Activated T-cell treated with anti-CD3 and anti-CD28 coated beads, Interleukin-2, amount 50 U/mL, for 72 hours (primary cell): Measurements from ENCODE around the gene NEU4. TPM values are rescaled to one million over a fixed set of nuclear protein-coding genes. Genes with fewer than 3 reads are reported as not detected.
"Not testable (repeated sequence)": the region's sequence is repeated elsewhere in the genome, so short reads cannot be mapped to it uniquely, and the experiment has no call there.

Source experiments
- ATAC-seq, 2 donors: fragments of 150-1000 bp; cut with Tn5 transposase; replicated peaks in 1 of 2; 2 replicates each; pipeline ENCODE4 v1.10.0; 2021; ENCODE audit warnings: moderate library complexity in 2 of 2, mild to moderate bottlenecking in 1 of 2
- DNase-seq, 2 donors: peaks; one replicate each; pipeline ENCODE4 v3.0.0; 2021 to 2022; ENCODE audit warnings: mixed read lengths in 1 of 2
- H3K27ac Mint-ChIP-seq: one replicate; pipeline ENCODE4 v1.8.0; 2022; ENCODE audit warnings: mild to moderate bottlenecking, moderate library complexity, mixed read lengths
- H3K27me3 Mint-ChIP-seq: one replicate; pipeline ENCODE4 v1.8.0; 2022; ENCODE audit warnings: low read depth, mixed read lengths
- H3K36me3 Mint-ChIP-seq, 2 donors: one replicate each; pipeline ENCODE4 v1.8.0; 2022; ENCODE audit warnings: mixed read lengths in 2 of 2, mild to moderate bottlenecking in 1 of 2; ENCODE audit not compliant: insufficient read depth in 2 of 2
- H3K4me1 Mint-ChIP-seq: one replicate; pipeline ENCODE4 v1.8.0; 2022; ENCODE audit warnings: low read depth, mixed read lengths
- H3K4me3 Mint-ChIP-seq, 2 donors: one replicate each; pipeline ENCODE4 v1.8.0; 2022; ENCODE audit warnings: mild to moderate bottlenecking in 2 of 2, mixed read lengths in 2 of 2, moderate library complexity in 2 of 2
- H3K9me3 Mint-ChIP-seq, 2 donors: one replicate each; pipeline ENCODE4 v1.8.0; 2022; ENCODE audit warnings: mixed read lengths in 2 of 2
- total RNA-seq, 2 donors: library from RNA; stranded (reverse); gene quantifications; one replicate each; pipeline ENCODE4 v1.2.3, GENCODE V29; 2022

NEU4 gene
- total RNA-seq, 2 donors from 2014 or later = 0.37 to 1.4 TPM

GRCh38 chr2:241833101-241833663 is 24.2 kb downstream of the NEU4 start:
- Mint-ChIP-seq H3K27me3 (peaks cover 32% of the 10 kb centered on the region), H3K36me3 (no peaks in the 10 kb centered on the region), H3K27ac (no peak overlapping the region), H3K4me1 (peaks cover 16% of the 10 kb centered on the region), H3K9me3 (peaks cover 0 to 1% of the 10 kb centered on the region in 2 donors), H3K4me3 (no peak overlapping the region)
- ATAC-seq = no peak
- no peak for DNase-seq

GRCh38 chr2:241833756-241834526 is 24.9 kb downstream of the NEU4 start:
- peaks cover 16% of the 10 kb centered on the region for H3K4me1 Mint-ChIP-seq
- not testable (repeated sequence) for H3K36me3 Mint-ChIP-seq, H3K9me3 Mint-ChIP-seq, ATAC-seq, DNase-seq, H3K27ac Mint-ChIP-seq, H3K4me3 Mint-ChIP-seq
- peaks cover 40% of the 10 kb centered on the region for H3K27me3 Mint-ChIP-seq

GRCh38 chr2:241834527-241835210 is 25.7 kb downstream of the NEU4 start:
- no peaks in the 10 kb centered on the region for H3K36me3 Mint-ChIP-seq
- peaks cover 44% of the 10 kb centered on the region for H3K27me3 Mint-ChIP-seq
- no peak overlapping the region for H3K4me3 Mint-ChIP-seq
- DNase-seq (no peak), ATAC-seq (no peak)
- no peaks in the 10 kb centered on the region for H3K9me3 Mint-ChIP-seq
- peaks cover 16% of the 10 kb centered on the region for H3K4me1 Mint-ChIP-seq
- no peak overlapping the region for H3K27ac Mint-ChIP-seq

- Mint-ChIP-seq H3K27me3 (peaks cover 39% of the 10 kb centered on the region), H3K36me3 (no peaks in the 10 kb centered on the region), H3K4me3 (no peak overlapping the region), H3K9me3 (no peaks in the 10 kb centered on the region), H3K27ac (no peak overlapping the region), H3K4me1 (peaks cover 16% of the 10 kb centered on the region)
- peak in 1 of 2 donors; percentile 29 for ATAC-seq
- no peak for DNase-seq
Observed at GRCh38 chr2:241835611-241836010, 26.6 kb downstream of the NEU4 start.

- Mint-ChIP-seq H3K36me3 (no peaks in the 10 kb centered on the region), H3K27me3 (peaks cover 36% of the 10 kb centered on the region), H3K9me3 (no peaks in the 10 kb centered on the region), H3K4me3 (no peak overlapping the region), H3K27ac (no peak overlapping the region), H3K4me1 (peaks cover 16% of the 10 kb centered on the region)
- DNase-seq = no peak
- ATAC-seq = no peak
Observed at GRCh38 chr2:241836292-241836691, 27.3 kb downstream of the NEU4 start.

- H3K4me1 Mint-ChIP-seq = peaks cover 17% of the 10 kb centered on the region
- peaks cover 36% of the 10 kb centered on the region for H3K27me3 Mint-ChIP-seq
- DNase-seq = no peak
Observed at GRCh38 chr2:241837197-241837965, 28.4 kb downstream of the NEU4 start.

GRCh38 chr2:241841181-241842066 is 32.4 kb downstream of the NEU4 start:
- H3K27ac Mint-ChIP-seq = no peak overlapping the region
- H3K36me3 Mint-ChIP-seq = peaks cover 0 to 6% of the 10 kb centered on the region in 2 donors
- no peak overlapping the region for H3K4me3 Mint-ChIP-seq
- H3K9me3 Mint-ChIP-seq = no peaks in the 10 kb centered on the region
- ATAC-seq = no peak
- H3K4me1 Mint-ChIP-seq = peaks cover 41% of the 10 kb centered on the region
- peaks cover 23% of the 10 kb centered on the region for H3K27me3 Mint-ChIP-seq
- DNase-seq = no peak

More at GRCh38 chr2:241837197-241837965, 28.4 kb downstream of the NEU4 start:
- no peaks in the 10 kb centered on the region for H3K36me3 Mint-ChIP-seq
- ATAC-seq = no peak
- no peak overlapping the region for H3K4me3 Mint-ChIP-seq
- peak overlapping the region; percentile 11 for H3K27ac Mint-ChIP-seq
- no peaks in the 10 kb centered on the region for H3K9me3 Mint-ChIP-seq

GRCh38 chr2:241842067-241842415 is 33.0 kb downstream of the NEU4 start:
- peaks cover 2 to 8% of the 10 kb centered on the region in 2 donors for H3K36me3 Mint-ChIP-seq
- no peak for ATAC-seq
- H3K4me3 Mint-ChIP-seq = no peak overlapping the region
- no peaks in the 10 kb centered on the region for H3K9me3 Mint-ChIP-seq
- H3K27ac Mint-ChIP-seq = no peak overlapping the region
- DNase-seq = no peak
- peaks cover 23% of the 10 kb centered on the region for H3K27me3 Mint-ChIP-seq
- H3K4me1 Mint-ChIP-seq = peaks cover 40% of the 10 kb centered on the region

- H3K27ac Mint-ChIP-seq = peak overlapping the region; percentile 47
- peak overlapping the region; percentile 70 to 82 for H3K4me3 Mint-ChIP-seq
- no peaks in the 10 kb centered on the region for H3K9me3 Mint-ChIP-seq
Observed at GRCh38 chr2:241842620-241843211, 33.7 kb downstream of the NEU4 start.

GRCh38 chr2:241843321-241844065 is 34.5 kb downstream of the NEU4 start:
- Mint-ChIP-seq H3K27ac (peak overlapping the region; percentile 47), H3K4me3 (peak overlapping the region; percentile 70 to 82), H3K9me3 (no peaks in the 10 kb centered on the region), H3K36me3 (peaks cover 2 to 8% of the 10 kb centered on the region in 2 donors), H3K4me1 (peaks cover 36% of the 10 kb centered on the region), H3K27me3 (peaks cover 9% of the 10 kb centered on the region)
- DNase-seq (no peak), ATAC-seq (no peak)

More at GRCh38 chr2:241842620-241843211, 33.7 kb downstream of the NEU4 start:
- Mint-ChIP-seq H3K27me3 (peaks cover 17% of the 10 kb centered on the region), H3K36me3 (peaks cover 2 to 8% of the 10 kb centered on the region in 2 donors), H3K4me1 (peaks cover 36% of the 10 kb centered on the region)
- DNase-seq (peak; percentile 66 to 68), ATAC-seq (peak; percentile 30 to 45)

- peaks cover 36% of the 10 kb centered on the region for H3K4me1 Mint-ChIP-seq
- ATAC-seq (peak; percentile 91 to 92), DNase-seq (peak; percentile 94 to 95)
- peak overlapping the region; percentile 61 for H3K4me3 Mint-ChIP-seq
- no peaks in the 10 kb centered on the region for H3K9me3 Mint-ChIP-seq
- H3K27ac Mint-ChIP-seq = peak overlapping the region; percentile 70
- H3K27me3 Mint-ChIP-seq = peaks cover 5% of the 10 kb centered on the region
- peaks cover 2 to 8% of the 10 kb centered on the region in 2 donors for H3K36me3 Mint-ChIP-seq
Observed at GRCh38 chr2:241844066-241844728, 35.2 kb downstream of the NEU4 start.
